Stimulated activated CD4-positive, alpha-beta T cell treated with anti-CD3 and anti-CD28 coated beads, Interleukin-12 subunit alpha, Interleukin-12 subunit beta, amount 100 ng/mL, for 48 hours (primary cell): Measurements from ENCODE around the gene LUC7L3.
A peak's percentile ranks its signal among the peaks of the same experiment; 100 is the strongest.
"Not testable (repeated sequence)": the region's sequence is repeated elsewhere in the genome, so short reads cannot be mapped to it uniquely, and the experiment has no call there.

Experiments used
- DNase-seq, 3 donors: peaks; one replicate each; pipeline ENCODE4 v3.0.0-alpha.2; 2020; ENCODE audit warnings: low read depth in 2 of 3, low spot score in 1 of 3

LUC7L3 gene, protein sequence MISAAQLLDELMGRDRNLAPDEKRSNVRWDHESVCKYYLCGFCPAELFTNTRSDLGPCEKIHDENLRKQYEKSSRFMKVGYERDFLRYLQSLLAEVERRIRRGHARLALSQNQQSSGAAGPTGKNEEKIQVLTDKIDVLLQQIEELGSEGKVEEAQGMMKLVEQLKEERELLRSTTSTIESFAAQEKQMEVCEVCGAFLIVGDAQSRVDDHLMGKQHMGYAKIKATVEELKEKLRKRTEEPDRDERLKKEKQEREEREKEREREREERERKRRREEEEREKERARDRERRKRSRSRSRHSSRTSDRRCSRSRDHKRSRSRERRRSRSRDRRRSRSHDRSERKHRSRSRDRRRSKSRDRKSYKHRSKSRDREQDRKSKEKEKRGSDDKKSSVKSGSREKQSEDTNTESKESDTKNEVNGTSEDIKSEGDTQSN

DNA sequence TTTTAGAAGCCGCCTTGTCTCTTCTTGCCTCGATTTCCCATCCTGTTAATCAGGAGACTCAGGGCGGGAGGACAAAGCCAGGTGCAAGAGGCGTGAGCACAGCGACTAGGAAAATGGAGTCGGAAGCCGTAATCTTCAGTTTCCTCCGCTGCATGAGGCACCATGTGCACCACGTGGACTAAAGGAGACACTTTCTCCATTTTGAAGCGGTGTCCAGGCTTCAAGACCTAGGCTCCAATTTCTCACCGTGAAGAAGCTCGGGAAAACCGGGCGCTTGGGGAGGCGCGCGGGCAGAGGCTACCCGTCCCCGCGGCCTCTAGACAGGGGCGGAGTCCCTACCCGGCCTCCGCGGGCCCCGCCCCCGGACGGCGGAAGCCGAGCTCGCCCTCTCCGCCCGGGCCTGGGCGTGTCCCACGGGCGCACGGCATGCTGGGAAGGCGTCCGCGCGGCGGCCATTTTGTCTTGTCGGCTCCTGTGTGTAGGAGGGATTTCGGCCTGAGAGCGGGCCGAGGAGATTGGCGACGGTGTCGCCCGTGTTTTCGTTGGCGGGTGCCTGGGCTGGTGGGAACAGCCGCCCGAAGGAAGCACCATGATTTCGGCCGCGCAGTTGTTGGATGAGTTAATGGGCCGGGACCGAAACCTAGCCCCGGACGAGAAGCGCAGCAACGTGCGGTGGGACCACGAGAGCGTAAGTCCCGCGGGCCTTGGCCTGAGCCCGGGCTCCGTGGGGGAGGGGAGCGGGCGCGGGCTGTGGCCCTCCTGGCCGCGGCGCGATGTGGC is at the start of gene LUC7L3:
Gene LUC7L3 (plus strand): TSS at position 460 of the 780 bp plus-strand sequence. CDS start 130 bp downstream, at position 590.
- peak; percentile 83 to 93 (median 86) for DNase-seq

DNA sequence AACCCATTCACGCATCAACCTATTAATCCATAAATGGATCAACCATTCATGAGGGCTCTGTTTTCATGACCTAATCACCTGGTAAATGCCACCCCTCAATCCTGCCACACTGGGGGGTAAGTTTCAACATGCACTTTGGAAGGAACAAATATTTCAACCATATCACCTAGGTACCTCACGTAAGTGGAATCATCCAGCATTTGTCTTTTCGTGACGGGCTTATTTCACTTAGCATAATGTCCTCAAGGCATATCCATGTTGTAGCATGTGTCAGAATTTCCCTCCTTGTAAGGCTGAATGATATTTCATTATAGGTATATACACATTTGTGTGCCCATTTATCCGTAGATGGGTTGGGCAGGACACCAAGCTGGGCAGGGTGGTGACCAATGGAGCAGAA is 47.3 kb upstream of the LUC7L3 start:
- no peak for DNase-seq

DNA sequence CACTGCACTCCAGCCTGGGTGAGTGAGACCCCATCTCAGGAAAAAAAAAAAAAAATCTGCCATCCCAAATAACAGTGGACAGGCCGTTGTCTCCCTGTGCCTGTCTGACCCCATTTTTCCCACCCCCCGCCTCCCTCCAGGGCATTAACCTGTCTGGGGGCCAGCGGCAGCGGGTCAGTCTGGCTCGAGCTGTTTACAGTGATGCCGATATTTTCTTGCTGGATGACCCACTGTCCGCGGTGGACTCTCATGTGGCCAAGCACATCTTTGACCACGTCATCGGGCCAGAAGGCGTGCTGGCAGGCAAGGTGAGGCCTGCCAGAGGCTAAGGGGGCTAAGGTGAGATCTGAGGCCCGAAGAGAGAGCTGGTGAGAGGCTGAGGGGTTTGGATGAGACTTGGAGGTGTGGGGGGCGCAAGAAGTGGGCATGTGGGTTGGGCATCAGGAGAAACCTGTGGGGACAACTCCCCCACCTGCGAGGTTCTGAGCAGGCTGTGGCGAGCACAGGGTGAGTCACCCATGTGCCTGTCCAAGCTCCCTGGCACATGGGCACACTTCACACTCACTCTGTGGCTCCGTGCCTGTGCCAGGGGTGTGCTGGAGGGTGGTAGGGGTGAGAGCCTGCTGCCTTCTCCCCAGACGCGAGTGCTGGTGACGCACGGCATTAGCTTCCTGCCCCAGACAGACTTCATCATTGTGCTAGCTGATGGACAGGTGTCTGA is 46.4 kb upstream of the LUC7L3 start:
- no peak for DNase-seq

DNA sequence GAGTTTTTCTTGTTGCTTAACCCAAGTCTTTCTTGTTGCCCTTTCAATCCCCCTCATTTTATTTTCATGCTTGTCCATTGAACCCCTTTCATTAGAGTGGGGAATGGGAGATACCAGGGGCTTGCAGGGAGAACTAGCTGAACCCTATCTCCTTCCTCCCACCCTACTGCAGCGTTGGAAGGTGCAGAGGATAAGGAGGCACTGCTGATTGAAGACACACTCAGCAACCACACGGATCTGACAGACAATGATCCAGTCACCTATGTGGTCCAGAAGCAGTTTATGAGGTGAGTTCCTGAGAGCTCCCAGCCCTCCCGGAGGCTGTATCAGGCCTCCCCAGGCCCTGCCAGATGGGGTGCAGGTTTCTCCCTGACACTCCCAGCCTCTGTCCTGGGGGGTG is 44.2 kb upstream of the LUC7L3 start:
- DNase-seq: no peak

DNA sequence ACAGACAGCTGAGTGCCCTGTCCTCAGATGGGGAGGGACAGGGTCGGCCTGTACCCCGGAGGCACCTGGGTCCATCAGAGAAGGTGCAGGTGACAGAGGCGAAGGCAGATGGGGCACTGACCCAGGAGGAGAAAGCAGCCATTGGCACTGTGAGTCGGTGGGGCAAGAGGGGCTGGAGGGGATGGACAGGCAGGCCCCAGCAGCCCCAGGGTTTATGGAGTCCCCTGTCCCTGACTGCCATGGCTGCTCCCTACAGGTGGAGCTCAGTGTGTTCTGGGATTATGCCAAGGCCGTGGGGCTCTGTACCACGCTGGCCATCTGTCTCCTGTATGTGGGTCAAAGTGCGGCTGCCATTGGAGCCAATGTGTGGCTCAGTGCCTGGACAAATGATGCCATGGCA is 43.8 kb upstream of the LUC7L3 start:
- DNase-seq: no peak

DNA sequence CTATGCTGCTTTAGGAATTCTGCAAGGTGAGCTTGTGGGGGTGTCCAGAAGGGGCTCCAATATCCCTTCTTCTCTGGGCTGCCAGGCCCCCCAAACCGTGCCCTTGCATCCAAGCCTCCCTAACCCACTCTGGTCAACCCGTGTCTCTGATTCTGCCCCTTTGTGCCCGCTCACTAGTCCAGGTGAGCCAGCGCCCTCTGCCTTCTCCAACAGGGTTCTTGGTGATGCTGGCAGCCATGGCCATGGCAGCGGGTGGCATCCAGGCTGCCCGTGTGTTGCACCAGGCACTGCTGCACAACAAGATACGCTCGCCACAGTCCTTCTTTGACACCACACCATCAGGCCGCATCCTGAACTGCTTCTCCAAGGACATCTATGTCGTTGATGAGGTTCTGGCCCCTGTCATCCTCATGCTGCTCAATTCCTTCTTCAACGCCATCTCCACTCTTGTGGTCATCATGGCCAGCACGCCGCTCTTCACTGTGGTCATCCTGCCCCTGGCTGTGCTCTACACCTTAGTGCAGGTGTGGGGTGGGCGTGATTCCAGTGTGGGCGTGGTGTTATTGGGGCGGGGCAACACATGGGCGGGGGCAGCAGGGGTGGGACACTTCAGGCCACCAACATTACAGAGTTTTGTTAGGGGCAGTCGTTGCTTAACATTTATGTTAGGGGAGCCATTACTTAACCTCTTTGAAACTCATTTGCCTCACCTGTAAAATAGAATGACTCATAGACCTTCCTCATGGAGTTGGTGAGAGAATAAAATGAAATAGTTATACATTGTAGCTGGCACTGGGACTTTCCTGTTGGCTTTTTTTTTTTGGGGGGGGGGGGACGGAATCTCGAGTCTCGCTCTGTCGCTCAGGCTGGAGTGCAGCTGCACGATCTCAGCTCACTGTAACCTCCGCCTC is 43.1 kb upstream of the LUC7L3 start:
- DNase-seq: no peak

DNA sequence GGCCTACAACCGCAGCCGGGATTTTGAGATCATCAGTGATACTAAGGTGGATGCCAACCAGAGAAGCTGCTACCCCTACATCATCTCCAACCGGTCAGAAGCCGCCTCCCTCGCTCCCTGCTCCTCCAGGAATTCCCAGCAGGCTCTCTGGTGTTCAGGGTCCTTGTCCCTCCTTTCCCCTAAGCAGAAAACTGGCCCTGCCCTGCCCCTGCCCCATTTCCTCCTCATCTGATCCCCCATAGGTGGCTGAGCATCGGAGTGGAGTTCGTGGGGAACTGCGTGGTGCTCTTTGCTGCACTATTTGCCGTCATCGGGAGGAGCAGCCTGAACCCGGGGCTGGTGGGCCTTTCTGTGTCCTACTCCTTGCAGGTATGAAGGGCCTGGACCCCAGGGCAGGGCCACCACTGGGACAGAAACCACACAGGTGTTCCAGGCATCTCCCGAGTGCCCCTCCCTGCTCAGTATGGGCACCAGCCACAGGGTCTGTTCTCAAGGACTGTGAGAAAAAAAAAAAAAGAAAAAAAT is 41.5 kb upstream of the LUC7L3 start:
- DNase-seq: no peak

DNA sequence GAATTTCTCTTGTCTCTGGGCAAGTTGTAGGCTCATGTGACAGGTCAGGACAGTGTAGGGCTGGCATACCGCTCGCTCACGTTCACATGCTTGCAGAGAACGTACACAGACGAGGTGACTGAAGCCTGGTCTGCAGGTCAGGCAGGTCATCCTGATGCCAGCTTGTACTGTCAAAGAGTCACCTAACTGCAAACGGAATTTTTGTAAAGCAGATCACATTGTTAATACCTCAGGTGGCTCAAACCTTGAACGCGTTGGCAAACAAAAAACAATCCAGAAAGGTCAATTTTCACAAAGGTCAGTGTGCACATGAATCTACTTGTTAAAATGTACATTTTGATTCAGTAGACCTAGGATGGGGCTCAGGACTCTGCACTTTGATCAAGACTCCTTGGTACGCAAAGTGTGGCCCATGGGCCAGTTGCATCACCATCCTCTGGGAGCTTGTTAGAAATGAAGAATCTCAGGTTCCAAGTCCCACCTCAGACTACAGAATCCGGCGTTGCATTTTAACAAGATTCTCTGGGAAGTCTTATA is 40.3 kb upstream of the LUC7L3 start:
- no peak for DNase-seq

DNA sequence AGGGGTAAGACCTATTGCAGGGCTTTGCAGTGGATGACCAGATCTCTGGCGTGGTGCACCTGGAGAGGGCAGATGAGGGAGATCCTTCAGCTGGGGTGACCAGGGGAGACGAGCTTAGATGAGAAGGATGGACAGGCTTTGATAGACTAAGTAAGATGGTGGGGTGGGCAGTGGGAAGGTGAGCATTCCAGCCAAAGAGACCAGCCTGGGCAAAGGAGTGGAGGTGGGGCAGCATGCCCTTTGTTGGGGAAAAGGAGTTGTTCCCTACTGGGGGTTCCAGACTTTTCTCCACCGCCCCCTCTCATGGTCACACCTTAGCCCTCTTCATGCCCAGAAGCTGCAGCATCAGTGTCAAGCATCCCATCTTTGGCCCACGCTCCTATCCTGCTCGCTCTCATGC is 39.3 kb upstream of the LUC7L3 start:
- no peak for DNase-seq

DNA sequence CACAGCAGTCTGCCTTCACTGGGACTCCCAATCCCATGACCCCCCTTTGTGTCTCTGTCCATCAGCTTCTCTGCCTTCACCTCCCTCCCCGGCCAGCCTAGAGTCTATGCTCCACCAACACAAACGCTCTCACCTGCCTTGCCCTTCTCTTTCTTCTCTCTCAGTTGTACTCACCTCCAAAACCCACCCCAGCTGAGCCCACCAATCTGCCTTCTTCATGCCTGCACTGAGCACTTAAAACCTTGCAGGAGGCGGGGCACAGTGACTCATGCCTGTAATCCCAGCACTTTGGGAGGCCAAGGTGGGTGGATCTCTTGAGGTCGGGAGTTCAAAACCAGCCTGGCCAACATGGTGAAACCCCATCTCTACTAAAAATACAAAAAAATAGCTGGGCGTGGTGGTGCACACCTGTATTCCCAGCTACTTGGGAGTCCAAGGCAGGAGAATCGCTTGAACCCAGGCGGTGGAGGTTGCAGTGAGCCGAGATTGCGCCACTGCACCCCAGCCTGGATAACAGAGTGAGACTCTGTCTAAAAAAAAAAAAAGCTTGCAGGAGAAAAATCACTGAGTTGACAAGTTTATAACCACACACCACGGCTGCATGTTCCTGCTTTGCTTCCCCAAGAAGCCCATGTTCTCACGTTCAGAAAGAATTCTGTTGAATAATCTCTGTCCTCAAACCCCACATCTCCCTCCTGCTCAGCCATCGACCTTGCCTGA is 38.7 kb upstream of the LUC7L3 start:
- DNase-seq: not testable (repeated sequence)

DNA sequence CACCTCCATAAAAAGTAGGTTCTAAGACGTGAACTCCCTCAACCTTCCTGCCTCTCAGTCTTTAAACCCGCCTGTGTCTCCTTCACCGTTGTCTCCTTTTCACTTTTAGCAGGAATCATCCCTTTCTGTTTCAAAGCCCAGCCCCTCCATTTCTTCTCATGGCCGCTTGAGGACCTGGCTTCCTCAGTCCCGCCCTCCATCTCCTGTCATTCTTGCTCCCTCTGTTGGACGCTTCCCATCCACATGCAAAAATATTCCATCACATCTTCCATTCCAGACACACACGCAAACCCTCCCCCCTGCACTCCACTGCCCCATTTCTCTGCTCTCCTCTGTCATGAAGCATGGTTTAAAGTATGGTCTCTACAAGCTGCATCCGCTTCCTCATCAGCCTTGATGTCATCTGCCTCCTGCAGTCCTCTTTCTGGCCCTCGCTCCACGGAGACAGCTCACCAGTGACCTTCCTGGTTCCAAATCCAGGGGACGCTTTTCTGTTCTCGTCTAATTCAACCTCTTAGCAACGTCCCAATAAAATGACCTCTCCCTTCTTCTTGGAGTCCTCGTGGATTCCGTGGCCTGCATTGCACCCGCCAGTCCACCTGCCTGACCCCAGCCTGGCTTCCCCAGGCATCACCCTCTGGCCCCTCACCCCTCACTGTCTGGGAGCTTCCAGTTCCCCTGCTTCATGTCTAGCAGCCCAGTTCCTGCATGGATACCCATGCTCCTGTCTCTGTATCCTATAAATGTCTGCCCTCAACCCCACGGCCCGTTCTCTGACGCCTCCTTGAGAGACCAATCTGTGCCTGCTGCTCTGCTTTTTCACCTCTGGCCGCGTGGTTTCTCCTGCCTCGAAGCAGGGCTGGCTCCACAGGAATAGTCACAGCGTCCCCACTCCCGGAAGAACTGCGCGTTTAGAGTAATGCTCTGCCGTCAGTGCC is 37.9 kb upstream of the LUC7L3 start:
- DNase-seq: no peak

DNA sequence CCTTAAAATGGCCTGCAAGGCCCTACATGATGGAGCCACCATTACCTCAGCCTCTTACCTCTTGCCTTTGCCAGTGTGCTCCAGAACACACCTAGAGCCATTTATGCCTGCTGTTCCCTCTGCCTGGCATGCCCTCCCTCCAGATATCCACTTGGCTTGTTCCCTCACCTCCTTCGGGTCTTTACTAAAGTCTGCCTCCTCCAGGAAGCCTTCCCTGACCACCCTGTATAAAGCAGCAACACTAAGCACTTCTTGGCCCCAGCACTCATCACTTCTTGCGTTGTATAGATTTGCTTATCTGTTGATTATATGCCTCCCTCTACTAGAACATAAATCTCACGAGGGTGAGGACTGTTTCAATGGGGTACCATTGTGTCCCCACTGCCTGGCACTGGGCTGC is 37.0 kb upstream of the LUC7L3 start:
- DNase-seq: no peak

DNA sequence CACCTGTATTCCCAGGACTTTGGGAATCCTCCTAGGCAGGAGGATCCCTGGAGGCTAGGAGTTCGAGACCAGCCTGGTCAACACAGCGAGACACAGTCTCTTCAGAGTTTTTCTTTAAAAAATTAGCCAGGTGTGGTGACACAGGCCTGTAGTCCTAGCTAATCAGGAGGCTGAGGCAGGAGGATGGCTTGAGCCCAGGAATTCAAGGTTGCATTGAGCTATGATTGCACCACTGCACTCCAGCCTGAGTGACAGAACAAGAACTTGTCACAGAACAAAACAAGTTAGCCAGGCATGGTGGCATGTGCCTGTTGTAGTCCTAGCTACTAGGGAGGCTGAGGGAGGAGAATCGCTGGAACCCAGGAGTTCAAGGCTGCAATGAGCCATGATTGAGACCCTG is 36.5 kb upstream of the LUC7L3 start:
- DNase-seq: no peak

DNA sequence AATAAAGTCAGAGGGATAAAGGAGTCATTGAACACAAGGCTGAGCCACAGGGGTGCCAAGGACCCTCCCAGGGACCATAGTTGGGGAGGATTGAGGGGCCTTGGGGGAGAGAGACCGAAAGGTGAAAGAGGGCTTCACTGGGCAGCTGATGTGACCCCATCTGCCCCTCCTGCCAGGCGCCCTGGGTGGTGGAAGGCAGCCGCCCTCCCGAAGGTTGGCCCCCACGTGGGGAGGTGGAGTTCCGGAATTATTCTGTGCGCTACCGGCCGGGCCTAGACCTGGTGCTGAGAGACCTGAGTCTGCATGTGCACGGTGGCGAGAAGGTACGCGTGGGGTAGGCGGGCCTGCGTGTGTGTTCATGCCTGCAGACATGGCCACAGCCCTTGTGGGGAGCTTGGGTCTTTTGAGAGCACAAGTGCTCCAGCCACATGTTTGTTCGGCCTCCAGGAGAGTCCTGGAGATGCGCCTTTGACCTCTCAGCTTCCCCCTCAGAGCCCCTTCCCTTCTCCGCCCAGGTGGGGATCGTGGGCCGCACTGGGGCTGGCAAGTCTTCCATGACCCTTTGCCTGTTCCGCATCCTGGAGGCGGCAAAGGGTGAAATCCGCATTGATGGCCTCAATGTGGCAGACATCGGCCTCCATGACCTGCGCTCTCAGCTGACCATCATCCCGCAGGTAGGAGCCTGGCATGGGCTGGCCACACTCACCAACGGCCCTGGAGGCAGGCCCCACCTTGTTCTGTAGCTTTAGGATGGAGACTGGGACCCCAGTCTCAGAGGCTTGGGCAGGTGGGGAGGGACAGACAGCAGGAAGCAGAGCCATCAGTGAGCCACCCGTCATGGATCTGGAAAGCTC is 35.7 kb upstream of the LUC7L3 start:
- DNase-seq: no peak

DNA sequence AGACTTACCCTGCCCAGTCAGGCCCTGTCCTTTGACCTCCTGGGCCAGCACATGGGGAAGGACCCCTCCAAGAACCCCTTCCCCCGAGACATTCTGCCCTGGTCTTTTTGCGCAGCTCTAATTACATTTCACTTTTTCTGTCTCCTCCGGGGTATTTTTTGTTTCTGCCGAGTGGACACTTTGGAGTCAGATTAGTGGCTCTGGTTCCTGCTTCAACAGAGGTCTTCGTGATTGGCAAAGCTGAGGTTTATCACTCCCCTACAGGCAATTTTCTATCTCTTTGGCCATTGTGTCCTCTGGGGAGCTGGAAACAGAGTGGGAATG is 35.2 kb upstream of the LUC7L3 start:
- DNase-seq: no peak

DNA sequence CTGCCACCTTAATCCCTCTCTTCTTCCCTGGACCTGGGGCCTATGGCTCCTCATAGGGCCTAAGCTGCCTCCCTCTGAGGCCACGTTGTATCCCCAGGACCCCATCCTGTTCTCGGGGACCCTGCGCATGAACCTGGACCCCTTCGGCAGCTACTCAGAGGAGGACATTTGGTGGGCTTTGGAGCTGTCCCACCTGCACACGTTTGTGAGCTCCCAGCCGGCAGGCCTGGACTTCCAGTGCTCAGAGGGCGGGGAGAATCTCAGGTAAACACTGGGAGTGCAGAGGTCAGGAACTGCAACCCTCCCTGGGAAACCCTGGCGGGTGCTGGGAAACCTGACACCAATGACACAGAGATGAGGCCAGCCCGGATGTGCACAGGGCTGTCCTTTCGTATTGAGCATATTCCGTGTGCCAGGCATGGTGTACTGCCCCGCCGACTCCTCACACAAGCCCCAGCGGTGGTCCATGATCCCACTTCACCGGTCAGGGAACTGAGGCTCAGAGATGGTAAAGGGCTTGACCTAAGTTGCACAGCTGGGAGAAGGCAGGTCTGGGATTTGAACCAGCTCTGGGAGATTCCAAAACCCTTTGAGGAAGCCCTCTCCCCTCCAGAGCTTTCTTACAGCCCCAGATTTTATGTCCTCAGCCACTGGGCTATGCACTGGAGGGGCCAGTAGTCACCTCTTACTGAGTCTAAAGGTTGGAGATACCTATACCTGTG is 34.6 kb upstream of the LUC7L3 start:
- DNase-seq: no peak

DNA sequence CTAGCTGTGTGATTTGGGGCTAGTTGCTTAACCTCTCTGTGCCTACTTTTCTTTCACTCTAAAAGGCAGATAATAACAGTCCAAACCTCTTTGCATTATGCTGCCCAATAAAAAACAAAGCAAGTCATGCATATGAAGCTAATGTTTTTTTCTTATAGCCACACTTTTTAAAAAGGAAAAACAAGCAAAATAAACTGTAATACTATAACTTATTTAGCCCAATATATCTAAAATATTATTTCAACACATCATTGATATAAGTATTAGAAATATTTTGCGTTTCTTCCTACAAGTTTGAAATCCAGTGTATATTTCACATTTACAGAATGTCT is 34.1 kb upstream of the LUC7L3 start:
- DNase-seq: no peak
